Thymus (tissue), 11 donors: Measurements from ENCODE around the gene SECTM1. TPM values are rescaled to one million over a fixed set of nuclear protein-coding genes. Genes with fewer than 3 reads are reported as not detected.
A peak's percentile ranks its signal among the peaks of the same experiment; 100 is the strongest.

ENCODE experiments used
- DNase-seq, 9 donors: peaks; one replicate each; pipeline ENCODE4 v3.0.0-alpha.2; 2013; ENCODE audit warnings: low spot score in 9 of 9, low read depth in 6 of 9, missing footprints in 1 of 9
- H3K27ac ChIP-seq, 2 donors: one replicate each; pipeline ENCODE4 v1.5.1; 2013; ENCODE audit warnings: control low read depth in 1 of 2, low read depth in 1 of 2, low read length in 1 of 2, mild to moderate bottlenecking in 1 of 2, moderate library complexity in 1 of 2
- H3K27me3 ChIP-seq, 2 donors: one replicate each; pipeline ENCODE4 v1.5.1; 2013; ENCODE audit warnings: low read length in 1 of 2; ENCODE audit not compliant: control insufficient read depth in 2 of 2, insufficient read depth in 1 of 2
- H3K36me3 ChIP-seq, 2 donors: one replicate each; pipeline ENCODE4 v1.5.1; 2013; ENCODE audit warnings: low read length in 1 of 2, mild to moderate bottlenecking in 1 of 2, moderate library complexity in 1 of 2; ENCODE audit not compliant: control insufficient read depth in 2 of 2, insufficient read depth in 2 of 2
- H3K4me1 ChIP-seq, 2 donors: one replicate each; pipeline ENCODE4 v1.5.1; 2013; ENCODE audit warnings: low read length in 2 of 2; ENCODE audit not compliant: control insufficient read depth in 2 of 2, insufficient read depth in 2 of 2
- H3K4me3 ChIP-seq, 2 donors: one replicate each; pipeline ENCODE4 v1.5.1; 2013; ENCODE audit warnings: low read length in 2 of 2, control low read depth in 1 of 2, mild to moderate bottlenecking in 1 of 2
- H3K9me3 ChIP-seq, 2 donors: one replicate each; pipeline ENCODE4 v1.5.1; 2013; ENCODE audit warnings: low read length in 1 of 2, mild to moderate bottlenecking in 1 of 2; ENCODE audit not compliant: control insufficient read depth in 2 of 2, insufficient read depth in 1 of 2
- WGBS: extraction: QIAGEN DNeasy Blood & Tissue Kit; methylation state at CpG from one replicate; pipeline ENCODE4 v1.1.7; 2013; 5-methylcytosine and 5-hydroxymethylcytosine counted together
- polyA plus RNA-seq: library from polyadenylated mRNA; stranded (reverse); fragments of 200-250 nt; gene quantifications from one replicate; pipeline ENCODE4 v1.2.3, GENCODE V29; 2013
- total RNA-seq: library from RNA; stranded (reverse); fragments of 120-200 nt; gene quantifications from one replicate; pipeline ENCODE4 v1.2.4, GENCODE V29; 2013
- donor health status: healthy.

Gene SECTM1
- total and polyA plus RNA-seq, 2 donors, result 7.5 to 11.7 TPM

- no peak overlapping the region for H3K4me3 ChIP-seq
- H3K9me3 ChIP-seq, result peaks cover 2 to 17% of the 10 kb centered on the region in 2 donors
- H3K4me1 ChIP-seq, result peaks cover 0 to 19% of the 10 kb centered on the region in 2 donors
- H3K27ac ChIP-seq, result no peak overlapping the region
- H3K27me3 ChIP-seq, result peaks cover 0 to 17% of the 10 kb centered on the region in 2 donors
- WGBS, result 74% methylated on average over 24 of the region's 24 CpGs
- H3K36me3 ChIP-seq, result no peaks in the 10 kb centered on the region
- DNase-seq, result no peak
Observed at GRCh38 chr17:82344175-82344907, 10.8 kb upstream of the SECTM1 start.

- DNase-seq, result no peak
- Histone ChIP-seq H3K4me3 (no peak overlapping the region), H3K4me1 (peaks cover 0 to 21% of the 10 kb centered on the region in 2 donors), H3K27ac (no peak overlapping the region), H3K9me3 (peaks cover 2 to 17% of the 10 kb centered on the region in 2 donors), H3K27me3 (peaks cover 0 to 14% of the 10 kb centered on the region in 2 donors), H3K36me3 (no peaks in the 10 kb centered on the region)
- 97% methylated on average over 5 of the region's 5 CpGs for WGBS
Observed at GRCh38 chr17:82343560-82343959, 10.0 kb upstream of the SECTM1 start.

DNA sequence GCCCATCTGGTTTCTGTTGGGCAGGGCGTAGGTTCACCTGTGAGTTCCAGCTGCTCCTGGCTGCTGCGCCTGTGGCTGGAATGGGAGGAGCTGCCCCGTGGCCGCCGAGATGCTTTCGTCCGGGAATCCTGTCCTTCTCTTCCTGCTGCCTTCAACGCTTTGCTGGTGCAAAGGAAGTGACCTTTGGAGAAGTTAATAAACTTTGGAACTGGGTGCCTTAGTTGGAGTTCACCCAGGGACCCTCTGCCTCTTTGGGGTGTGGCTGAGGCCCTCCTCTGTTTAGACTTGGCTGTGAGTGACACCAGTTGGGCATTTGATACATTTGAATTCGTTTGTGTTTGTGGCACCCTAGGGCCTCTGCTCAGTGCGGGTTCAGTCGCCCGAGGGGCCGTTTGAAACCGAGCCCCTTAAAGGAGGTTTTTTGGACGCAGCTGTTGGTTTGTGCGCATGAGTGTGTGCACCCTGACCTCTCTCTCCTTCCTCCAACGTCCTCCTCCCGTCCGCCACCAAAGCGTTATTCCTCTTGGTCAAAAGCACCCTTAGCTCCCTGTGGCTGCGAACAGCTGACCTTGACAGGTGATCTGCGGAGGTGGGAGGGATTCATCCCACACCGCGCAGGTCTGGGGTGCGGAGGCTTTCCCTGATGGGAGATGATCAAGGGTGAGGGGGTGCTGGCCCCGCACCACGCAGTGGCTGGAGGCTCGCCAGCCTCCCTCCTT is 9.0 kb upstream of the SECTM1 start:
- H3K4me3 ChIP-seq, result no peak overlapping the region
- H3K27me3 ChIP-seq, result peaks cover 0 to 9% of the 10 kb centered on the region in 2 donors
- DNase-seq, result no peak
- H3K4me1 ChIP-seq, result peaks cover 0 to 27% of the 10 kb centered on the region in 2 donors
- H3K27ac ChIP-seq, result no peak overlapping the region
- peaks cover 2 to 17% of the 10 kb centered on the region in 2 donors for H3K9me3 ChIP-seq
- H3K36me3 ChIP-seq, result no peaks in the 10 kb centered on the region
- 93% methylated on average over 28 of the region's 28 CpGs for WGBS

DNA sequence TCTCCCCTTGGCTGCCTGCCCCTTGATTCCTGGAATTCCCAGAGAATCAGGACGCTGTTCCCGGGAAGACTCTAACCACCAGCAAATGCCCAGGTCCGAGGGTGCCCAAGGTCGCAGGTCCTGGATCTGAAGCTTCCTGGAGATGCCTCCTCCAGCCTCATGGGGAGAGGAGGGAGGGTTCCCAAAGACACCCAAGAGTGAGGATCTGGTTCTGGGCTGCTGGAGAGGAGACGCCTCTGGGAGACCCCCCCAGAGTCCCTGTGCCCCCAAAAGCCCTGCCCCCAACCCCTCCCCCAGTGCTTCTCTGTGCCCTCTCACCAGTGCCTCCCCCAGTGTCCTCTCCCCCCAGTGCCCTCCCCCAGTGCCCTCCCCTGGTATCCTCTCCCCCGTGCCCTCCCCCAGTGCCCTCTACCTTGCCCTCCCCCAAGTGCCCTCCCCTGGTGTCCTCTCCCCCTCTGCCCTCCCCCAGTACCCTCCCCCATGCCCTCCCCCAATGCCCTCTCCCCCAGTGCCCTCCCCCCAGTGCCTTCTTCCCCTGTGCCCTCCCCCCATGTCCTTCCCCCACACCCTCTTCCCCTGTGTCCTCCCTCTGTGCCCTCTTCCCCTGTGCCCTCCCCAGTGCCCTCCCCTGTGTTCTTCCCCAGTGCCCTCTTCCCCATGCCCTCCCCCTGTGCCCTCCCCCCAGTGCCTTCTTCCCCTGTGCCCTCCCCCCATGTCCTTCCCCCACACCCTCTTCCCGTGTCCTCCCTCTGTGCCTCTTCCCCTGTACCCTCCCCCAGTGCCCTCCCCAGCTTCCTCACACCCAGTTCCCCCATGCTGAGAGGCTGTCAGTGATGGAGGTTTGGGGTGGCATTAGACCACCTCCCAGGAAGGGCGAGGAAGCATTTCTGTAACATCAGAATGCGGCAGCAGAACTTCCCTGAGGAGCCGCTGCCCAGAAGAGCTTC is 6.3 kb upstream of the SECTM1 start:
- H3K4me3 ChIP-seq, result no peak overlapping the region
- peaks cover 4 to 37% of the 10 kb centered on the region in 2 donors for H3K4me1 ChIP-seq
- peaks cover 0 to 3% of the 10 kb centered on the region in 2 donors for H3K27me3 ChIP-seq
- DNase-seq, result no peak
- 83% methylated on average over 10 of the region's 10 CpGs for WGBS
- peaks cover 2 to 17% of the 10 kb centered on the region in 2 donors for H3K9me3 ChIP-seq
- no peak overlapping the region for H3K27ac ChIP-seq
- no peaks in the 10 kb centered on the region for H3K36me3 ChIP-seq

GRCh38 chr17:82338858-82339633 is 5.5 kb upstream of the SECTM1 start:
- Histone ChIP-seq H3K4me1 (peaks cover 12 to 39% of the 10 kb centered on the region in 2 donors), H3K4me3 (no peak overlapping the region), H3K27ac (no peak overlapping the region), H3K9me3 (peaks cover 0 to 17% of the 10 kb centered on the region in 2 donors), H3K36me3 (no peaks in the 10 kb centered on the region), H3K27me3 (peaks cover 4 to 12% of the 10 kb centered on the region in 2 donors)
- DNase-seq, result no peak
- WGBS, result 79% methylated on average over 29 of the region's 29 CpGs

DNA sequence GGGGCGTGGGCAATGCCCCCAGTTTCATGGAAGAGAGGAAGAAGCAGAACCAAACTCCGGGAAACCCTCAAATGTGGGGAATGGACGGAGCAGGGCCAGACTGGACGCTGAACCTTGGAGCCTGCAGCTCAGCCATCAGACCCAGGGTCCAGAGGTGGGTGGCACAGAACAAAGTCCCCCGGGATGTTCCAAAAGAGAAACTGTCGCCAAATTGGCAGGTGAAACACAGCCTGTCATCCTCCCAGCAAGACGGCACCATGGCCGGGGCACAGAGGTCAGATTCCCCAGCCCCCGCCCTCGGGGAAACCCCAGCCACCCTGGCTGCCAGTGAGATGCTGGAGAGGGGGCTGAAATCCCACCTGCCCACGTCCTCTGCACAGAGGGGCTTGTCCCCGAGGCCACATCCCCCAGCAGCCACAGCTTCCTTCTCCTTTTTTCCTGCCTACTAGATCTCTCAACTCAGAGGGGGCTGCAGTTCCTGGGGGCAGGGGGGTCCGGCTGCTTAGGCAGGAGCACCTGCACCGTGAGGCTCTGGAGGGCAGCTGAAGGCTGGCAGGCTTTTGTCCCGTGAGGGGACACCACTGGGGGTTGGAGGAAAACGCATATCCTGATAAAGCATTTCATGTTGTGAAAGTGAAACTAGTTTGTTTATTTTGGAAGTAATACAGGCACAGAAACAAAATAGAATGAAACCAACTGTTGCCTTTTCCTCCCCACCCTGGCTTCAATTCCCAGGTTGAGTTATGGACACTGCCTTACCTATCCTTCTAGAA is 1.2 kb upstream of the SECTM1 start:
- peaks cover 0 to 10% of the 10 kb centered on the region in 2 donors for H3K9me3 ChIP-seq
- peak in 1 of 9 donors; percentile 61 for DNase-seq
- H3K4me3 ChIP-seq, result peak overlapping the region; percentile 38 to 58
- 15% methylated on average over 16 of the region's 16 CpGs for WGBS
- H3K4me1 ChIP-seq, result peaks cover 23 to 66% of the 10 kb centered on the region in 2 donors
- H3K27me3 ChIP-seq, result peaks cover 28 to 54% of the 10 kb centered on the region in 2 donors
- peak overlapping the region in 1 of 2 donors; percentile 28 for H3K27ac ChIP-seq
- H3K36me3 ChIP-seq, result no peaks in the 10 kb centered on the region

DNA sequence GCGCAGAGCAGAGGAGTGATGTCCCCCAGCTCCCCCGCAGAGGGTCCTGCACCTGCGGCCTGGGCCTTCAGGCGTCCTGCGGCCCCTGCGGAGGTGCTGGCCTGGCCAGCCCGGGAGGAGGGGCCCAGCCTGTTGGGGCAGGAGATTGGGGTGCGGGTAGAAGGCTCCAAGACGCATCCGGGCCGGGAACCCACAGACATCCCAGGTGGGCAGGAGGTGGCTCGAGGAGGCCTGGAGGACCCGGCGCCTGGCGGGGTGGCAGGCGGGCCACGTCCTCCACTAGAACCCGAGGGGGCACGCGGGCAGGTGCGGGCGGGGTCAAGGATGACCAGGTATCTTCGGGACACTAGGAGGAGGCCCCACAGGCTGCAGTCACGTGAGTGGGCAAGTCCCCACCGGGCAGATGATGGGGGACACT is 647 bp upstream of the SECTM1 start:
- H3K27ac ChIP-seq, result no peak overlapping the region
- peaks cover 28 to 54% of the 10 kb centered on the region in 2 donors for H3K27me3 ChIP-seq
- H3K36me3 ChIP-seq, result no peaks in the 10 kb centered on the region
- WGBS, result 50% methylated on average over 25 of the region's 25 CpGs
- H3K9me3 ChIP-seq, result peaks cover 0 to 10% of the 10 kb centered on the region in 2 donors
- no peak for DNase-seq
- H3K4me3 ChIP-seq, result peak overlapping the region in 1 of 2 donors; percentile 58
- H3K4me1 ChIP-seq, result peaks cover 23 to 62% of the 10 kb centered on the region in 2 donors
